ENCODE results near the gene C4orf46.

The C4orf46 gene

GRCh38 chr4:158649111-158649680 lies 22.5 kb downstream of the C4orf46 start:
- DNase-seq = no peak

- DNase-seq = no peak
Observed at GRCh38 chr4:158644760-158645159, 26.9 kb downstream of the C4orf46 start.

GRCh38 chr4:158644356-158644755 lies 27.3 kb downstream of the C4orf46 start:
- DNase-seq = no peak

- no peak for DNase-seq
Observed at GRCh38 chr4:158636619-158637018, 35.1 kb downstream of the C4orf46 start.

- DNase-seq = no peak
Observed at GRCh38 chr4:158630893-158631292, 40.8 kb downstream of the C4orf46 start.

- DNase-seq = no peak
Observed at GRCh38 chr4:158625544-158625943, 46.1 kb downstream of the C4orf46 start.

GRCh38 chr4:158624889-158625478 lies 46.7 kb downstream of the C4orf46 start:
- DNase-seq = peak; percentile 40

- no peak for DNase-seq
Observed at GRCh38 chr4:158622251-158622650, 49.4 kb downstream of the C4orf46 start.

- no peak for DNase-seq
Observed at GRCh38 chr4:158621729-158622128, 50.0 kb downstream of the C4orf46 start.

- DNase-seq = no peak
Observed at GRCh38 chr4:158617956-158618355, 53.7 kb downstream of the C4orf46 start.

All from activated CD4-positive, alpha-beta T cell treated with anti-CD3 and anti-CD28 coated beads, Interleukin-10, Interleukin-2, amounts not matched to agents 100 ng/mL and 50 ng/mL, durations not matched to agents 16 hours and 8 hours (primary cell).